Measurements from ENCODE around the gene ARHGEF19.

GRCh38 chr1:16191309-16191708 is 21.1 kb downstream of the ARHGEF19 start:
- TF ChIP-seq PATZ1 (CRISPR knock-in tag; IDR thresholded peaks at IDR 0.05; ENCODE audit: borderline replicate concordance) (no peak), ARNTL (CRISPR knock-in tag; IDR thresholded peaks at IDR 0.05; ENCODE audit: borderline replicate concordance, low read depth) (no peak)
